ENCODE results near the gene SLC25A43.

- TF ChIP-seq, protein P1, sequence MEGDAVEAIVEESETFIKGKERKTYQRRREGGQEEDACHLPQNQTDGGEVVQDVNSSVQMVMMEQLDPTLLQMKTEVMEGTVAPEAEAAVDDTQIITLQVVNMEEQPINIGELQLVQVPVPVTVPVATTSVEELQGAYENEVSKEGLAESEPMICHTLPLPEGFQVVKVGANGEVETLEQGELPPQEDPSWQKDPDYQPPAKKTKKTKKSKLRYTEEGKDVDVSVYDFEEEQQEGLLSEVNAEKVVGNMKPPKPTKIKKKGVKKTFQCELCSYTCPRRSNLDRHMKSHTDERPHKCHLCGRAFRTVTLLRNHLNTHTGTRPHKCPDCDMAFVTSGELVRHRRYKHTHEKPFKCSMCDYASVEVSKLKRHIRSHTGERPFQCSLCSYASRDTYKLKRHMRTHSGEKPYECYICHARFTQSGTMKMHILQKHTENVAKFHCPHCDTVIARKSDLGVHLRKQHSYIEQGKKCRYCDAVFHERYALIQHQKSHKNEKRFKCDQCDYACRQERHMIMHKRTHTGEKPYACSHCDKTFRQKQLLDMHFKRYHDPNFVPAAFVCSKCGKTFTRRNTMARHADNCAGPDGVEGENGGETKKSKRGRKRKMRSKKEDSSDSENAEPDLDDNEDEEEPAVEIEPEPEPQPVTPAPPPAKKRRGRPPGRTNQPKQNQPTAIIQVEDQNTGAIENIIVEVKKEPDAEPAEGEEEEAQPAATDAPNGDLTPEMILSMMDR (IDR thresholded peaks at IDR 0.05): no peak
- no peak for TF ChIP-seq POLR2AphosphoS5 (IDR thresholded peaks at IDR 0.05)
- no peak for TF ChIP-seq EP300 (IDR thresholded peaks at IDR 0.05)
- TF ChIP-seq POLR2A (IDR thresholded peaks at IDR 0.05): no peak
Measured at GRCh38 chrX:119502727-119503483, 103.8 kb downstream of the SLC25A43 start.

Measured in gastroesophageal sphincter (tissue), 3 donors.